ENCODE results near the gene NOC4L. TPM values are rescaled to one million over a fixed set of nuclear protein-coding genes. Genes with fewer than 3 reads are reported as not detected.

The NOC4L gene
- polyA plus RNA-seq, 3 donors: 7.3 to 18.0 (median 17.9) TPM

DNA sequence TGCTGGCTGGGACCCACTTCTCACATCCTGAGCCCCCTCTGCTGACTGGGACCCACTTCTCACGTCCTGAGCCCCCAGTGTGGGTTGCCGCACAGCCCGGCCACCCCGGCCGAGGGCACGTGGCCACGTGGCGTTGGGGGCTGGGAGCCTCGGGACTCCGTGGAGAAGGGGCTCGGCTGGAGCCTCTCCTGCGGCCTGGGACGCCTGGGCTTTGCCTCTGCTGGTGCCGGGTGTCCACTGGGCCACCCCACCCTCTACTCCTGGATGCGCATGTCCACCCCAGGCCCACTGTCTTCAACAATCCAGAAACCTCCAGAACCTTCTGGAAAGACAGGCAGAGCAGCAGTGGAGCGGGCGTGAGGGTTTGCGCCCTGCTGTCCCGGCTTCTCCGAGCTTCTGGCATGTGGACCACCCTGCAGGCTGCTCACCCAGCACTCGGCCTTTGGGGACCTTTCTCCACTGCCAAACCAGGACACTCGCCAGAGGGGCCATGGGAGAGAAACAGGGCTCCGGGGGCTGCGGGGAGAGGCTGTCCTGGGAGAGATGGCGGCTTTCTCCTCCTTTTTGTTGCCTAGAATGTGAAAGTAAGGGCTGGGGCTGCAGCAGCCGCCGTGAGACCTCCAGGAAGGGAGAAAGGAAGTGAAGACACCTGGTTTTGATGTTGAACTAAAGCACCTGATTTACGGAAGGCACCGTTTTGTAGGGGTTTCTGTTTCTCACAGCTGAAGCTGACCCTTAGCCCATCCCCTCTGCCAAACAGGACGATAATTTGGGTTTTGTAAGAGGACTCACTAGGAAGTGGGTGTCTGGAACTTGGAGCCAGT, 30.0 kb downstream of the NOC4L start:
- Histone ChIP-seq H3K4me2 (replicated peaks; ENCODE audit: extremely low read depth, low read length, poor library complexity, severe bottlenecking) (no peak overlapping the region), H3K9ac (ENCODE audit: insufficient read depth, low read length, poor library complexity, severe bottlenecking) (no peak overlapping the region), H2AFZ (ENCODE audit: insufficient read depth, low read depth, low read length, poor library complexity, severe bottlenecking) (no peak overlapping the region), H3K9me3 (replicated peaks in 1 of 2; ENCODE audit: control insufficient read depth in 1 of 2, insufficient read depth in 1 of 2, low read length in 2 of 2) (no peaks in the 10 kb centered on the region), H3K27me3 (ENCODE audit: control insufficient read depth in 2 of 2, insufficient read depth in 2 of 2, low read length in 2 of 2) (peaks cover 0 to 9% of the 10 kb centered on the region in 2 donors), H3K4me3 (replicated peaks in 1 of 3; ENCODE audit: low read depth in 2 of 3, low read length in 3 of 3) (no peak overlapping the region), H3K27ac (ENCODE audit: low read depth in 1 of 2, low read length in 2 of 2) (no peak overlapping the region), H3K79me2 (ENCODE audit: insufficient read depth, low read length) (no peaks in the 10 kb centered on the region), H3K4me1 (ENCODE audit: control insufficient read depth in 1 of 2, insufficient read depth in 2 of 2, low read length in 2 of 2) (peaks cover 7 to 11% of the 10 kb centered on the region in 2 donors), H3K36me3 (replicated peaks in 1 of 2; ENCODE audit: control insufficient read depth in 1 of 2, insufficient read depth in 2 of 2, low read length in 2 of 2) (no peaks in the 10 kb centered on the region), H4K20me1 (ENCODE audit: insufficient read depth, low read length) (no peaks in the 10 kb centered on the region)
- Mint-ChIP-seq H3K36me3 (no peaks in the 10 kb centered on the region), H3K4me3 (no peak overlapping the region), H3K27ac (peak overlapping the region in 1 of 7 donors; percentile 71), H3K9me3 (peaks cover 0 to 2% (median 0%) of the 10 kb centered on the region in 7 donors), H3K27me3 (ENCODE audit: low read depth in 3 of 3) (peaks cover 12 to 43% (median 20%) of the 10 kb centered on the region in 3 donors), H3K4me1 (peaks cover 11% of the 10 kb centered on the region)
- DNase-seq: no peak
- WGBS (ENCODE audit: insufficient coverage): 92% methylated on average over 25 of the region's 30 CpGs
- intact Hi-C loops (cut with micrococcal nuclease): no loop called here
- TF ChIP-seq, protein P1, sequence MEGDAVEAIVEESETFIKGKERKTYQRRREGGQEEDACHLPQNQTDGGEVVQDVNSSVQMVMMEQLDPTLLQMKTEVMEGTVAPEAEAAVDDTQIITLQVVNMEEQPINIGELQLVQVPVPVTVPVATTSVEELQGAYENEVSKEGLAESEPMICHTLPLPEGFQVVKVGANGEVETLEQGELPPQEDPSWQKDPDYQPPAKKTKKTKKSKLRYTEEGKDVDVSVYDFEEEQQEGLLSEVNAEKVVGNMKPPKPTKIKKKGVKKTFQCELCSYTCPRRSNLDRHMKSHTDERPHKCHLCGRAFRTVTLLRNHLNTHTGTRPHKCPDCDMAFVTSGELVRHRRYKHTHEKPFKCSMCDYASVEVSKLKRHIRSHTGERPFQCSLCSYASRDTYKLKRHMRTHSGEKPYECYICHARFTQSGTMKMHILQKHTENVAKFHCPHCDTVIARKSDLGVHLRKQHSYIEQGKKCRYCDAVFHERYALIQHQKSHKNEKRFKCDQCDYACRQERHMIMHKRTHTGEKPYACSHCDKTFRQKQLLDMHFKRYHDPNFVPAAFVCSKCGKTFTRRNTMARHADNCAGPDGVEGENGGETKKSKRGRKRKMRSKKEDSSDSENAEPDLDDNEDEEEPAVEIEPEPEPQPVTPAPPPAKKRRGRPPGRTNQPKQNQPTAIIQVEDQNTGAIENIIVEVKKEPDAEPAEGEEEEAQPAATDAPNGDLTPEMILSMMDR (IDR thresholded peaks at IDR 0.05): no peak

DNA sequence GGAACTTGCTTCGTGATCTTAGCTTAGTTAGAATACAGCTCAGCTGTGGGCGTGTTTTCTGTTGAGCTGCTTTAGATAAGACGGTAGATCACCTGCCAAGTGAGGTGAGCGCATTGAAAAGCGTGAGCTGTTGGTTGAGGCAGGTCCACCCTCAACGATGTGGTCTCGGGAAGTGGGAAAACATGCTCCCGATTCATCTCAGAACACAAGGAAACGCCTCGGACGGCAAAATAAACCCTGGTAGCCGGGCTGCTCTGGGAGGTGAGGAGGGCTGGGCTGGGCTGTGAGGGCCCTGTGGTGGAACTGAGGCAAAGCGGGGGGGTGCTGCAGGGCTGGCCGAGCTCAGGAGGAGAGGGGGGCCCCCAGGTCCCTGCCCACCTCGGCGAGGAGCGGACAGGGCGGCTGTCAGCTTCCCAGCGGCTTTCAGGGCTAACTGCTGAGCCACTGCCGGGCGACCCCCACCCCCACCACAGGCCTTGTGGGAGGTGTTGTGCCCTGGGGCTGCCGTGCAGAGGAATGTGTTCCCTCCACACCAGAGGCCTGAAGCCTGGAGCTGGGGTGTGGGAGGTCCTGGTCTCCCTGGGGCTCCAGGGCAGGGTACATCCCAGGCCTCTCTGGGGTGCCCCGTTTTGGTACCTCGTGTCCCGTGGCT, 30.7 kb downstream of the NOC4L start:
- no peak for DNase-seq

More for the DNA sequence above, 30.7 kb downstream of the NOC4L start:
- Histone ChIP-seq H3K4me3 (replicated peaks in 1 of 3; ENCODE audit: low read depth in 2 of 3, low read length in 3 of 3) (no peak overlapping the region), H3K4me2 (replicated peaks; ENCODE audit: extremely low read depth, low read length, poor library complexity, severe bottlenecking) (no peak overlapping the region), H3K79me2 (ENCODE audit: insufficient read depth, low read length) (no peaks in the 10 kb centered on the region), H3K27ac (ENCODE audit: low read depth in 1 of 2, low read length in 2 of 2) (no peak overlapping the region), H3K27me3 (ENCODE audit: control insufficient read depth in 2 of 2, insufficient read depth in 2 of 2, low read length in 2 of 2) (peaks cover 0 to 9% of the 10 kb centered on the region in 2 donors), H3K36me3 (replicated peaks in 1 of 2; ENCODE audit: control insufficient read depth in 1 of 2, insufficient read depth in 2 of 2, low read length in 2 of 2) (no peaks in the 10 kb centered on the region), H3K9me3 (replicated peaks in 1 of 2; ENCODE audit: control insufficient read depth in 1 of 2, insufficient read depth in 1 of 2, low read length in 2 of 2) (no peaks in the 10 kb centered on the region), H3K9ac (ENCODE audit: insufficient read depth, low read length, poor library complexity, severe bottlenecking) (no peak overlapping the region), H3K4me1 (ENCODE audit: control insufficient read depth in 1 of 2, insufficient read depth in 2 of 2, low read length in 2 of 2) (peaks cover 7 to 11% of the 10 kb centered on the region in 2 donors), H4K20me1 (ENCODE audit: insufficient read depth, low read length) (no peaks in the 10 kb centered on the region), H2AFZ (ENCODE audit: insufficient read depth, low read depth, low read length, poor library complexity, severe bottlenecking) (no peak overlapping the region)
- 81% methylated on average over 13 of the region's 25 CpGs for WGBS (ENCODE audit: insufficient coverage)
- peak overlapping the region in 1 of 7 donors; percentile 20 for H3K27ac Mint-ChIP-seq
- intact Hi-C loops (cut with micrococcal nuclease): no loop called here
- no peak overlapping the region for H3K4me3 Mint-ChIP-seq
- TF ChIP-seq, protein P1 (IDR thresholded peaks at IDR 0.05): no peak
- peaks cover 0 to 2% (median 0%) of the 10 kb centered on the region in 7 donors for H3K9me3 Mint-ChIP-seq
- H3K4me1 Mint-ChIP-seq: peaks cover 11% of the 10 kb centered on the region
- no peaks in the 10 kb centered on the region for H3K36me3 Mint-ChIP-seq
- peaks cover 12 to 40% (median 20%) of the 10 kb centered on the region in 3 donors for H3K27me3 Mint-ChIP-seq (ENCODE audit: low read depth in 3 of 3)

Measured in CD14-positive monocyte (primary cell).